Measurements from ENCODE around the gene RXFP4. TPM values are rescaled to one million over a fixed set of nuclear protein-coding genes. Genes with fewer than 3 reads are reported as not detected.

Gene RXFP4
- total RNA-seq, 1 experiment from 2014 or later = not detected

- H3K9me3 Mint-ChIP-seq = no peaks in the 10 kb centered on the region
- CTCF ChIA-PET = interaction anchor here (0.8 to 1.6 kb wide), 2 partner anchors 78 to 154 kb away, joined by 3 read pairs; no protein-coding TSS in a partner anchor
- DNase-seq (ENCODE audit: low spot score) = no peak
- peaks cover 13% of the 10 kb centered on the region for H3K4me1 Mint-ChIP-seq
- peak overlapping the region; percentile 95 for H3K4me3 Mint-ChIP-seq
- H3K36me3 Mint-ChIP-seq = peaks cover 66% of the 10 kb centered on the region
- peak overlapping the region; percentile 97 for H3K27ac Mint-ChIP-seq
- ATAC-seq = no peak
- no peaks in the 10 kb centered on the region for H3K27me3 Mint-ChIP-seq (ENCODE audit: low read depth)
- TF ChIP-seq ZBTB21 (CRISPR knock-in tag; IDR thresholded peaks at IDR 0.05; ENCODE audit: borderline replicate concordance) (no peak), MYBL2 (CRISPR knock-in tag; IDR thresholded peaks at IDR 0.05) (no peak), USF2 (CRISPR knock-in tag; IDR thresholded peaks at IDR 0.05) (no peak), ARID4B (CRISPR knock-in tag; IDR thresholded peaks at IDR 0.05; ENCODE audit: borderline replicate concordance) (no peak), ETV6 (CRISPR knock-in tag; IDR thresholded peaks at IDR 0.05) (no peak)
- POLR2A ChIA-PET = interaction anchor here (0.5 kb wide), 1 partner anchor 54 kb away, joined by 3 read pairs; no protein-coding TSS in a partner anchor
Observed at GRCh38 chr1:155912056-155912536, 29.3 kb upstream of the RXFP4 start.

GRCh38 chr1:155913969-155914757, 27.3 kb upstream of the RXFP4 start:
- TF ChIP-seq FOXJ3 (CRISPR knock-in tag; IDR thresholded peaks at IDR 0.05; ENCODE audit: borderline replicate concordance) (no peak), ZNF425 (CRISPR knock-in tag; conservative IDR thresholded peaks at IDR 0.05) (no peak), ZNF423 (CRISPR knock-in tag; IDR thresholded peaks at IDR 0.05) (no peak)
- Mint-ChIP-seq H3K4me1 (peaks cover 13% of the 10 kb centered on the region), H3K4me3 (no peak overlapping the region), H3K9me3 (no peaks in the 10 kb centered on the region), H3K27me3 (ENCODE audit: low read depth) (no peaks in the 10 kb centered on the region), H3K27ac (no peak overlapping the region; the same call in 1 of the 2 replicates), H3K36me3 (peaks cover 65% of the 10 kb centered on the region)
- ChIA-PET POLR2A (no interaction called here), CTCF (no interaction called here)
- DNase-seq (ENCODE audit: low spot score) (no peak), ATAC-seq (no peak)

- DNase-seq (ENCODE audit: low spot score) (no peak), ATAC-seq (no peak)
- peaks cover 81% of the 10 kb centered on the region for H3K36me3 Mint-ChIP-seq
- H3K27me3 Mint-ChIP-seq (ENCODE audit: low read depth) = no peaks in the 10 kb centered on the region
- no peaks in the 10 kb centered on the region for H3K4me1 Mint-ChIP-seq
- no peak overlapping the region for H3K27ac Mint-ChIP-seq
- H3K9me3 Mint-ChIP-seq = no peaks in the 10 kb centered on the region
- ChIA-PET POLR2A (no interaction called here), CTCF (interaction anchor here (0.6 to 0.7 kb wide), 2 partner anchors 10 to 212 kb away, joined by 3 read pairs; no protein-coding TSS in a partner anchor)
- TF ChIP-seq E2F5 (CRISPR knock-in tag; IDR thresholded peaks at IDR 0.05) (no peak), AR (CRISPR knock-in tag; IDR thresholded peaks at IDR 0.05) (no peak), JUN (CRISPR knock-in tag; IDR thresholded peaks at IDR 0.05) (no peak), SMAD3 (CRISPR knock-in tag; IDR thresholded peaks at IDR 0.05; ENCODE audit: borderline replicate concordance) (no peak), NFE2L1 (CRISPR knock-in tag; IDR thresholded peaks at IDR 0.05) (no peak), FOXJ3 (CRISPR knock-in tag; IDR thresholded peaks at IDR 0.05; ENCODE audit: borderline replicate concordance) (no peak), NR1H2 (CRISPR knock-in tag; IDR thresholded peaks at IDR 0.05) (no peak)
- no peak overlapping the region for H3K4me3 Mint-ChIP-seq
Observed at GRCh38 chr1:155918660-155919059, 22.8 kb upstream of the RXFP4 start.

Measured in WTC11 (cell line).